HG03039 (cell line): Measurements from ENCODE around the gene HOPX.
"Not testable (repeated sequence)": the region's sequence is repeated elsewhere in the genome, so short reads cannot be mapped to it uniquely, and the experiment has no call there.

ENCODE experiments used
- ATAC-seq: cut with Tn5 transposase; IDR thresholded peaks from one replicate; pipeline ENCODE4 v1.9.1; 2021; ENCODE audit warnings: mild to moderate bottlenecking, moderate library complexity; ENCODE audit not compliant: unreplicated experiment

Gene HOPX

GRCh38 chr4:56681158-56681852, at the start of gene HOPX:
HOPX (minus strand) TSS chr4:56681296; CDS start chr4:56657816, 23,480 bp downstream.
- ATAC-seq = peak; percentile 90

GRCh38 chr4:56730097-56730496, 49.0 kb upstream of the HOPX start:
- ATAC-seq = no peak

- ATAC-seq = no peak
Measured at GRCh38 chr4:56728512-56728911, 47.4 kb upstream of the HOPX start.

GRCh38 chr4:56727150-56727549, 46.1 kb upstream of the HOPX start:
- ATAC-seq = no peak

- not testable (repeated sequence) for ATAC-seq
Measured at GRCh38 chr4:56726593-56726992, 45.5 kb upstream of the HOPX start.

GRCh38 chr4:56723659-56724230, 42.6 kb upstream of the HOPX start:
- no peak for ATAC-seq

GRCh38 chr4:56723201-56723605, 42.1 kb upstream of the HOPX start:
- peak; percentile 64 for ATAC-seq

GRCh38 chr4:56708146-56708545, 27.1 kb upstream of the HOPX start:
- ATAC-seq = no peak

- ATAC-seq = no peak
Measured at GRCh38 chr4:56705966-56706365, 24.9 kb upstream of the HOPX start.

- no peak for ATAC-seq
Measured at GRCh38 chr4:56705334-56705733, 24.2 kb upstream of the HOPX start.

GRCh38 chr4:56704089-56704871, 23.2 kb upstream of the HOPX start:
- ATAC-seq = no peak

GRCh38 chr4:56703378-56703777, 22.3 kb upstream of the HOPX start:
- no peak for ATAC-seq

- ATAC-seq = no peak
Measured at GRCh38 chr4:56701644-56702043, 20.5 kb upstream of the HOPX start.

- no peak for ATAC-seq
Measured at GRCh38 chr4:56701161-56701480, 20.0 kb upstream of the HOPX start.

- ATAC-seq = no peak
Measured at GRCh38 chr4:56699537-56700105, 18.5 kb upstream of the HOPX start.

GRCh38 chr4:56698329-56698728, 17.2 kb upstream of the HOPX start:
- no peak for ATAC-seq

GRCh38 chr4:56696056-56696455, 15.0 kb upstream of the HOPX start:
- no peak for ATAC-seq

- not testable (repeated sequence) for ATAC-seq
Measured at GRCh38 chr4:56693476-56693875, 12.4 kb upstream of the HOPX start.

- ATAC-seq = no peak
Measured at GRCh38 chr4:56692576-56692975, 11.5 kb upstream of the HOPX start.

GRCh38 chr4:56691425-56691824, 10.3 kb upstream of the HOPX start:
- ATAC-seq = no peak

- no peak for ATAC-seq
Measured at GRCh38 chr4:56690393-56690792, 9.3 kb upstream of the HOPX start.
